H1 (cell line): Measurements from ENCODE around the gene PIMREG. TPM values are rescaled to one million over a fixed set of nuclear protein-coding genes. Genes with fewer than 3 reads are reported as not detected.
A peak's percentile ranks its signal among the peaks of the same experiment; 100 is the strongest.

Experiments
- CTCF ChIA-PET: fragments of 300-600 bp; sonication (Branson Sonifier 250); formaldehyde crosslinking; loops from one replicate; lab custom pipeline; 2021; ENCODE audit not compliant: partially characterized antibody; lab: Charles Lee
- POLR2A ChIA-PET: fragments of 300-600 bp; sonication (Branson Sonifier 250); formaldehyde crosslinking; loops from one replicate; lab custom pipeline; 2021; ENCODE audit warnings: inconsistent platforms; ENCODE audit not compliant: partially characterized antibody; lab: Charles Lee
- DNase-seq, 2 experiments: peaks; one replicate each; pipeline versions ENCODE4 v3.0.0 to v3.0.0-alpha.2; 2010 to 2022; ENCODE audit warnings: low spot score in 2 of 2, low read depth in 1 of 2, mixed read lengths in 1 of 2
- FAIRE-seq: peaks from 2 replicates; lab custom pipeline; 2011; peaks lifted over from hg19 to GRCh38; lab: Jason Lieb, UNC
- H2AFZ ChIP-seq: 2 replicates; pipeline ENCODE4 v1.8.1; 2012; ENCODE audit warnings: low read length, inconsistent platforms
- H2AK5ac ChIP-seq: 2 replicates; pipeline ENCODE4 v1.6.1; 2013; ENCODE audit warnings: low read depth, low read length
- H2BK120ac ChIP-seq: replicated peaks from 2 replicates; pipeline ENCODE3; 2013; ENCODE audit warnings: low read depth, low read length, inconsistent platforms
- H2BK12ac ChIP-seq: 2 replicates; pipeline ENCODE4 v1.6.1; 2013; ENCODE audit warnings: low read depth, low read length
- H2BK15ac ChIP-seq: 2 replicates; pipeline ENCODE4 v1.6.1; 2013; ENCODE audit warnings: low read length
- H2BK20ac ChIP-seq: 2 replicates; pipeline ENCODE4 v1.6.1; 2013; ENCODE audit warnings: low read length
- H2BK5ac ChIP-seq: 2 replicates; pipeline ENCODE4 v1.6.1; 2013; ENCODE audit warnings: low read depth, low read length
- H3K14ac ChIP-seq: 2 replicates; pipeline ENCODE4 v1.6.1; 2013; ENCODE audit warnings: inconsistent platforms; ENCODE audit not compliant: insufficient read length
- H3K18ac ChIP-seq: 2 replicates; pipeline ENCODE4 v1.6.1; 2013; ENCODE audit warnings: low read length; ENCODE audit errors: extremely low read depth
- H3K23ac ChIP-seq: 2 replicates; pipeline ENCODE4 v1.6.1; 2013; ENCODE audit warnings: inconsistent platforms; ENCODE audit not compliant: insufficient read length
- H3K23me2 ChIP-seq: 2 replicates; pipeline ENCODE4 v1.6.1; 2013; ENCODE audit warnings: low read depth, low read length
- H3K27ac ChIP-seq: 2 replicates; pipeline ENCODE4 v1.6.1; 2011; ENCODE audit warnings: low read depth, low read length, inconsistent platforms
- H3K27me3 ChIP-seq, 4 experiments: replicated peaks in 1 of 4; 1 replicate in 1 of 4; 2 replicates in 3 of 4; pipeline versions ENCODE4 v1.6.1 to v1.8.1; 2011 to 2013; ENCODE audit warnings: low read length in 3 of 4, mild to moderate bottlenecking in 3 of 4, inconsistent platforms in 2 of 4, mixed read lengths in 2 of 4, moderate library complexity in 1 of 4; ENCODE audit not compliant: control insufficient read depth in 3 of 4, insufficient read depth in 3 of 4; ENCODE audit errors: extremely low read depth in 1 of 4
- H3K36me3 ChIP-seq, 4 experiments: 2 replicates each; pipeline versions ENCODE4 v1.6.1 to v1.8.1; 2011 to 2013; ENCODE audit warnings: mild to moderate bottlenecking in 4 of 4, low read length in 3 of 4, moderate library complexity in 2 of 4, control low read depth in 1 of 4, inconsistent platforms in 1 of 4; ENCODE audit not compliant: insufficient read depth in 4 of 4, control insufficient read depth in 2 of 4
- H3K4ac ChIP-seq: replicated peaks from 2 replicates; pipeline ENCODE3; 2013; ENCODE audit warnings: low read length, low read depth, mixed read lengths, inconsistent platforms; ENCODE audit not compliant: insufficient read length
- H3K4me1 ChIP-seq, 4 experiments: replicated peaks in 1 of 4; 1 replicate in 1 of 4; 2 replicates in 3 of 4; pipeline versions ENCODE4 v1.6.1 to v1.8.1; 2011 to 2013; ENCODE audit warnings: low read length in 3 of 4, inconsistent platforms in 2 of 4, mixed read lengths in 1 of 4; ENCODE audit not compliant: insufficient read depth in 4 of 4, control insufficient read depth in 3 of 4
- H3K4me2 ChIP-seq, 2 experiments: 2 replicates each; pipeline versions ENCODE4 v1.6.1 to v1.8.1; 2011 to 2013; ENCODE audit warnings: low read depth in 2 of 2, low read length in 2 of 2, control low read depth in 1 of 2, inconsistent platforms in 1 of 2, mild to moderate bottlenecking in 1 of 2; ENCODE audit not compliant: insufficient read depth in 1 of 2
- H3K4me3 ChIP-seq, 4 experiments: fragments of 200-600, 300-600 bp in 1 of 4; sonication (generic), shearing (Covaris generic), sonication (Bioruptor Twin) in 1 of 4; 2 replicates each; pipeline versions ENCODE4 v1.5.1 to v1.8.1; 2011 to 2016; ENCODE audit warnings: low read length in 4 of 4, low read depth in 3 of 4, control low read depth in 2 of 4, inconsistent platforms in 2 of 4, mild to moderate bottlenecking in 2 of 4, mixed read lengths in 1 of 4, moderate library complexity in 1 of 4; ENCODE audit not compliant: insufficient read depth in 2 of 4; ENCODE audit errors: extremely low read depth in 1 of 4
- H3K56ac ChIP-seq: replicated peaks from 2 replicates; pipeline ENCODE3; 2013; ENCODE audit warnings: low read depth, mild to moderate bottlenecking, mixed read lengths, low read length, inconsistent platforms; ENCODE audit not compliant: insufficient read length
- H3K79me1 ChIP-seq: 2 replicates; pipeline ENCODE4 v1.6.1; 2013; ENCODE audit warnings: low read depth, low read length, control low read depth
- H3K79me2 ChIP-seq, 2 experiments: 2 replicates each; pipeline versions ENCODE4 v1.6.1 to v1.8.1; 2012 to 2013; ENCODE audit warnings: low read length in 2 of 2, mild to moderate bottlenecking in 2 of 2, inconsistent platforms in 1 of 2; ENCODE audit not compliant: insufficient read depth in 2 of 2, control insufficient read depth in 1 of 2
- H3K9ac ChIP-seq, 4 experiments: replicated peaks in 1 of 4; 1 replicate in 1 of 4; 2 replicates in 3 of 4; pipeline versions ENCODE4 v1.6.1 to v1.8.1; 2011 to 2013; ENCODE audit warnings: low read depth in 3 of 4, low read length in 3 of 4, control low read depth in 2 of 4, mild to moderate bottlenecking in 2 of 4, moderate library complexity in 2 of 4, inconsistent platforms in 1 of 4; ENCODE audit errors: extremely low read depth in 1 of 4
- H3K9me3 ChIP-seq, 2 experiments: 2 replicates each; pipeline versions ENCODE4 v1.6.1 to v1.8.1; 2012 to 2013; ENCODE audit warnings: mild to moderate bottlenecking in 2 of 2, moderate library complexity in 2 of 2, control low read depth in 1 of 2, inconsistent platforms in 1 of 2, low read depth in 1 of 2, low read length in 1 of 2, mixed read lengths in 1 of 2; ENCODE audit not compliant: insufficient read depth in 2 of 2
- H4K20me1 ChIP-seq, 2 experiments: replicated peaks in 1 of 2; 2 replicates each; pipeline versions ENCODE3 to v1.8.1; 2011 to 2013; ENCODE audit warnings: inconsistent platforms in 2 of 2, low read length in 2 of 2, mild to moderate bottlenecking in 1 of 2; ENCODE audit not compliant: insufficient read depth in 2 of 2, control insufficient read depth in 1 of 2
- H4K5ac ChIP-seq: 2 replicates; pipeline ENCODE4 v1.6.1; 2013; ENCODE audit warnings: low read length, low read depth, mixed read lengths, inconsistent platforms; ENCODE audit not compliant: insufficient read length
- H4K8ac ChIP-seq: 2 replicates; pipeline ENCODE4 v1.8.0; 2013; ENCODE audit warnings: mild to moderate bottlenecking, moderate library complexity, low read length, inconsistent platforms; ENCODE audit not compliant: insufficient read depth; ENCODE audit errors: extremely low read depth
- H4K91ac ChIP-seq: replicated peaks from 2 replicates; pipeline ENCODE3; 2013; ENCODE audit warnings: low read length, mixed read lengths, inconsistent platforms; ENCODE audit not compliant: insufficient read length
- CTCF ChIP-seq, 3 experiments: IDR thresholded peaks; 1 replicate in 2 of 3; 2 replicates in 1 of 3; pipeline versions ENCODE4 v1.5.1 to v1.6.1; 2011; ENCODE audit warnings: low read length in 3 of 3, mild to moderate bottlenecking in 3 of 3, inconsistent platforms in 2 of 3, low read depth in 1 of 3, moderate library complexity in 1 of 3; ENCODE audit not compliant: insufficient read depth in 1 of 3; ENCODE audit errors: control extremely low read depth in 1 of 3
- GABPA ChIP-seq: IDR thresholded peaks from 2 replicates; pipeline ENCODE4 v1.6.1; 2011; ENCODE audit warnings: mild to moderate bottlenecking, low read length, moderate library complexity, borderline replicate concordance; ENCODE audit not compliant: insufficient read depth
- HDAC2 ChIP-seq, 2 experiments: fragments of 300-600 bp in 1 of 2; sonication (generic) in 1 of 2; IDR thresholded peaks; 2 replicates each; pipeline ENCODE4 v1.6.1; 2011 to 2012; ENCODE audit warnings: low read depth in 2 of 2, low read length in 2 of 2, mild to moderate bottlenecking in 2 of 2, moderate library complexity in 2 of 2, borderline replicate concordance in 1 of 2, inconsistent platforms in 1 of 2
- JUN ChIP-seq: IDR thresholded peaks from 2 replicates; pipeline ENCODE4 v1.6.1; 2011; ENCODE audit warnings: low read depth, mild to moderate bottlenecking, improper control_type of control experiment, low read length
- KDM1A ChIP-seq: fragments of 200-600, 300-600 bp; sonication (generic); IDR thresholded peaks from 2 replicates; pipeline ENCODE4 v1.7.1; 2016; ENCODE audit warnings: mild to moderate bottlenecking, low read length, borderline replicate concordance
- NANOG ChIP-seq: IDR thresholded peaks from 2 replicates; pipeline ENCODE4 v1.6.1; 2011; ENCODE audit warnings: low read length, low read depth, mild to moderate bottlenecking, inconsistent platforms; ENCODE audit not compliant: insufficient read depth, poor library complexity, severe bottlenecking
- RAD21 ChIP-seq, 2 experiments: IDR thresholded peaks in 1 of 2; conservative IDR thresholded peaks in 1 of 2; 2 replicates each; pipeline ENCODE4 v1.6.1; 2011; ENCODE audit warnings: low read depth in 2 of 2, low read length in 2 of 2, improper control_type of control experiment in 1 of 2, inconsistent platforms in 1 of 2, mild to moderate bottlenecking in 1 of 2, moderate library complexity in 1 of 2
- WGBS, 2 experiments: shearing (Covaris generic) in 1 of 2; methylation state at CpG; one replicate each; pipeline versions ENCODE4 v1.1.6 to v1.1.7; 2013 to 2015; ENCODE audit warnings: low lambda C conversion rate in 2 of 2, mixed read lengths in 2 of 2, inconsistent platforms in 1 of 2, low coverage in 1 of 2, missing lambda C conversion rate in 1 of 2; ENCODE audit not compliant: insufficient replicate concordance in 2 of 2, insufficient coverage in 1 of 2, insufficient read length in 1 of 2; ENCODE audit errors: extremely low coverage in 1 of 2, missing lambda C conversion rate in 1 of 2; 5-methylcytosine and 5-hydroxymethylcytosine counted together
- polyA plus RNA-seq, 7 experiments: library from polyadenylated mRNA; depleted of rRNA in 3 of 7; stranded (reverse) in 5 of 7; unstranded in 2 of 7; fragments of >200 nt in 5 of 7; fragments of 200-250 nt in 2 of 7; gene quantifications; 1 replicate in 5 of 7; 2 replicates in 1 of 7; 4 replicates in 1 of 7; pipeline versions ENCODE4 v1.2.1 to v1.2.3, GENCODE V29; 2011 to 2013; ENCODE audit warnings: missing spikeins in 2 of 7, mixed read lengths in 2 of 7
- total RNA-seq: library from RNA; stranded (reverse); fragmentation: NEBNext Ultra II Directional; extraction: Animal tissue kit (Norgen Biotek cat#: 25700); gene quantifications from 2 replicates; pipeline ENCODE4 v1.2.1, GENCODE V29; 2021

The PIMREG gene
- total and polyA plus RNA-seq, 2 of the 8 experiments (the other 6 are each of a cell fraction or from before 2014, with no cell fraction given): 133 to 148 TPM

GRCh38 chr17:6413065-6413464 lies 31.2 kb upstream of the PIMREG start:
- Histone ChIP-seq H3K79me2 (no peaks in the 10 kb centered on the region), H4K8ac (no peak overlapping the region), H3K23me2 (no peaks in the 10 kb centered on the region), H3K9ac (no peak overlapping the region), H2BK15ac (no peak overlapping the region), H2BK120ac (no peak overlapping the region), H3K4me3 (no peak overlapping the region), H3K27ac (no peak overlapping the region), H4K91ac (no peak overlapping the region), H3K56ac (no peak overlapping the region), H3K14ac (no peak overlapping the region), H3K4ac (no peak overlapping the region), H3K79me1 (no peaks in the 10 kb centered on the region), H4K5ac (no peak overlapping the region), H2BK5ac (no peak overlapping the region), H3K9me3 (no peaks in the 10 kb centered on the region), H2BK20ac (no peak overlapping the region), H3K36me3 (no peaks in the 10 kb centered on the region), H3K4me2 (no peak overlapping the region), H2AK5ac (no peak overlapping the region), H3K27me3 (no peaks in the 10 kb centered on the region), H2AFZ (peak overlapping the region; percentile 46; the same call in 1 of the 2 replicates), H3K4me1 (no peaks in the 10 kb centered on the region), H4K20me1 (no peaks in the 10 kb centered on the region), H3K23ac (no peak overlapping the region), H2BK12ac (no peak overlapping the region), H3K18ac (no peak overlapping the region)
- WGBS, 2 experiments: 81% methylated on average over 1 of the region's 1 CpG; no CpG with 5 or more reads in 1 of the 2 experiments
- FAIRE-seq (peak; percentile 90), DNase-seq (no peak)
- ChIA-PET CTCF (interaction anchor here (0.6 to 2.2 kb wide), 30 partner anchors 10 to 825 kb away, joined by 3 to 12 read pairs (median 4); no protein-coding TSS in a partner anchor), POLR2A (no interaction called here)
- TF ChIP-seq HDAC2 (IDR thresholded peaks at IDR 0.05; ENCODE audit: borderline replicate concordance in 1 of 2, low read depth in 2 of 2, low read length in 2 of 2) (peak in 1 of 2 experiments; percentile 81; a peak in 1 of 4 replicates), NANOG (no peak), RAD21 (IDR thresholded peaks at IDR 0.05 in 1 of 2, conservative IDR thresholded peaks at IDR 0.05 in 1 of 2; ENCODE audit: low read depth in 2 of 2, low read length in 2 of 2) (peak; percentile 85 to 86), KDM1A (peak; percentile 96), JUN (no peak), GABPA (no peak), CTCF (IDR thresholded peaks at IDR 0.05; ENCODE audit: control extremely low read depth in 1 of 3, insufficient read depth in 1 of 3, low read depth in 1 of 3, low read length in 3 of 3) (peak in 2 of 3 experiments; percentile 53 to 74; a peak in 3 of 4 replicates)
